Astrocyte of the hippocampus (primary cell): ENCODE measurements around the gene GOSR1.
"Not testable (repeated sequence)": the region's sequence is repeated elsewhere in the genome, so short reads cannot be mapped to it uniquely, and the experiment has no call there.

Experiments used
- DNase-seq: peaks from one replicate; pipeline ENCODE4 v3.0.0; 2011; ENCODE audit warnings: low read depth, low spot score

The GOSR1 gene

GRCh38 chr17:30561766-30562165 is 84.6 kb downstream of the GOSR1 start:
- DNase-seq = not testable (repeated sequence)

- DNase-seq = not testable (repeated sequence)
Measured at GRCh38 chr17:30563131-30563904, 86.1 kb downstream of the GOSR1 start.

- not testable (repeated sequence) for DNase-seq
Measured at GRCh38 chr17:30563905-30564390, 86.7 kb downstream of the GOSR1 start.

- DNase-seq = not testable (repeated sequence)
Measured at GRCh38 chr17:30564422-30565072, 87.3 kb downstream of the GOSR1 start.

- peak; percentile 17 for DNase-seq
Measured at GRCh38 chr17:30565073-30565935, 88.1 kb downstream of the GOSR1 start.

GRCh38 chr17:30566104-30566503 is 88.9 kb downstream of the GOSR1 start:
- not testable (repeated sequence) for DNase-seq

- DNase-seq = not testable (repeated sequence)
Measured at GRCh38 chr17:30566516-30567225, 89.5 kb downstream of the GOSR1 start.

- no peak for DNase-seq
Measured at GRCh38 chr17:30567231-30568116, 90.3 kb downstream of the GOSR1 start.

- DNase-seq = no peak
Measured at GRCh38 chr17:30568117-30568430, 90.9 kb downstream of the GOSR1 start.

- DNase-seq = not testable (repeated sequence)
Measured at GRCh38 chr17:30569531-30570175, 92.4 kb downstream of the GOSR1 start.

GRCh38 chr17:30570191-30570590 is 93.0 kb downstream of the GOSR1 start:
- DNase-seq = no peak

- no peak for DNase-seq
Measured at GRCh38 chr17:30570596-30571265, 93.5 kb downstream of the GOSR1 start.

GRCh38 chr17:30571404-30571803 is 94.2 kb downstream of the GOSR1 start:
- DNase-seq = not testable (repeated sequence)

GRCh38 chr17:30571921-30572320 is 94.7 kb downstream of the GOSR1 start:
- DNase-seq = no peak

- DNase-seq = not testable (repeated sequence)
Measured at GRCh38 chr17:30572651-30573554, 95.7 kb downstream of the GOSR1 start.

GRCh38 chr17:30573603-30574175 is 96.5 kb downstream of the GOSR1 start:
- no peak for DNase-seq

GRCh38 chr17:30574309-30574708 is 97.1 kb downstream of the GOSR1 start:
- DNase-seq = not testable (repeated sequence)

- not testable (repeated sequence) for DNase-seq
Measured at GRCh38 chr17:30574806-30575205, 97.6 kb downstream of the GOSR1 start.
